ENCODE results near the gene ZCCHC7.

The ZCCHC7 gene

DNA sequence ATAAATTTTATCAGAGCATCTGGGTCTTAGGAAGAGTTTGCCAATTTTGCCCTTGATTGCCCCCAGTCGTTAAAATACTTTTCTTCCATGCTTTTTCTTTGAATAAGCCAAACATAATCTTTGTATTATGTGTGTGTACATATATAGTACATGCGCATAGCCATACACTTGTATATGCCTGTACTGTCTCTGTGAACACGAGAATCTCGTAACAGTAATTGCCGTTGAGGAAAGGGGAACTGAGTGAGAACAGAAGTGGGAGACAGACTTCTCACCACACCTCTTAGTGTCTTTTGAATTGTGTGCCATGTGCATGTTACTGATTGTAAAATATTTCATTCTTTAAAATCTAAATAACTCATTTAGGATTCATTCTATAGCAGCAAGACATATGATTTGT is 222.5 kb downstream of the ZCCHC7 start:
- DNase-seq, result no peak

DNA sequence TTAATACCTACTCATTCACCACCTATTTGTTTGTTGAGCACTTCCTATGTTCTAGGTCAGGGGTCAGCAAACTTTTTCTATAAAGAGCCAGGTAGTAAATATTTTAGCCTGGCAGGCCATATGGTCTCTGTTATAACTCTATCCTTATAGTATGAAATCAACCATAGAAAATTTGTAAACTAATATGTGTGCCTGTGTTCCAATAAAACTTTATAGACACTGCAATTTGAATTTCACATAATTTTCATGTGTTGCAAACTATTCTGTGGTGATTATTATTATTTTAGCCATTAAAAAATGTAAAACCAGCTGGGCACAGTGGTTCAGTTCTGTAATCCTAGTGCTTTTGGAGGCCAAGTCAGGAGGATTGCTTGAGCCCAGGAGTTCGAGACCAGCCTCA is 223.3 kb downstream of the ZCCHC7 start:
- no peak for DNase-seq

DNA sequence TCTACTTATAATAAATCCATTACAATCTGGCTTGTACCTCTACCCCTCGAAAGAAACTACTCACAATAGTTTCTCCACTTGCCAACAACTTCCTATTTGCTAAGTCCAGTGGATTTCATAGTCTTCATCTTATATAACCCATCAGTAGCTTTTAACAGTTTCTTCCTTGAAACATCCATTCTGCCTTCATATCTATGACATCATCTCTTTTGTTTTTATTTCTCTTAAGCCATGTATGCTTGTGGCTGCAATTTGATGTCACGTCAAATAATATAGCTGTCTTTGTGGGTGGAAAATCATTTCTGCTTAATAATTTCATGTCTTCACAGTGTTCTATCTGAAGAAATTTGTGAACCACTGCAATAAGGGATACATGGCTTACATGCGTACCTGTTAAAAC is 224.7 kb downstream of the ZCCHC7 start:
- no peak for DNase-seq

DNA sequence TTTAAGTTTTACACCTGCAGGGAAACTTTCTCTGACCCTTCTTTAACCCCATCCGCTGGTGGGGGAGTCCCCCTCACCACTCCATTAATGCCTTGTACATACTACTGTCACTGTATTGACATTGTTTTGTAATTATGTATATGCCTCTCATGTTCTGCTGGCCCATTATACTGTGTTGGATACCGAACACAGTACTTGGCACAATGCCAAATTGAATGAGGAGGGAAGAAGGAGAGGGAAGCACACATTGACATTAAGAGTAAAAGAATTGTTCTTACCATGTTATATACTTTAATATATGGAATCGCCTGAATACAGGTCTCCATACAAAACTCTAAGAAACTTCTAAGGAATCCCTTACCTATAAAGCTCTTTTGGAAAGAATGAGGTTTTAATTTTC is 228.5 kb downstream of the ZCCHC7 start:
- DNase-seq, result no peak

DNA sequence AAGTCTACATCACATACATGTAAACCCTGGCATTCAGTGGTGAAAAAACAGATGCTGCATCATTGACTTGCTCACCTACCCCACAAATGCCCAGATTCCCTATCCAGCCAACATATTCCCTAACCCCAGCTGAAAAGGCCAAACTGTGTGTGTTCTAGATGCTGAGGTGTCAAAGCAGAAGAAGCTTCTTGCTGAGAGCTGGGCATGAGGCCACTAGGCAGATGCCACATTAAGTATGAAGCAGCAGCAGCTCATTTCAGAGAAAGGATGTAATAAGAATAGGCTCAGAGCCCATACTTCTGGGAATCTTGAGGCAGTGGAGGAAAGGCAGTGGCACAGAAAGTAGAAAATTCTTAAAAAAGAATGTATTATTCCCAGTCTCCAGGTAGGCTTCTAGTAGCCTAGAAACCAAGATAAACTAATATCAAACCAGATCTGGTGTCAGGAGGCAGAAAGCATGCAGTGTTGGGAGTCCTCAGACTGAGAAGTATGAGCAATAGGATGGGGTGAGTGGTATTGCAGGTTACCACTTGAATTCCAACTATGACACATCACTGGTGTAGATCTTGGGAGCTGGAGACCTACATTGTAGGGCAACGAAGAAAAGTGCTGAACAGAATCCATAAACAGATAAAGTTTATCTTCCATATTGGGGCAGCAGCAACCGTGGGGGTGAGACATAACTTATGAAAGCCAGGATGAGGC is 230.3 kb downstream of the ZCCHC7 start:
- no peak for DNase-seq

DNA sequence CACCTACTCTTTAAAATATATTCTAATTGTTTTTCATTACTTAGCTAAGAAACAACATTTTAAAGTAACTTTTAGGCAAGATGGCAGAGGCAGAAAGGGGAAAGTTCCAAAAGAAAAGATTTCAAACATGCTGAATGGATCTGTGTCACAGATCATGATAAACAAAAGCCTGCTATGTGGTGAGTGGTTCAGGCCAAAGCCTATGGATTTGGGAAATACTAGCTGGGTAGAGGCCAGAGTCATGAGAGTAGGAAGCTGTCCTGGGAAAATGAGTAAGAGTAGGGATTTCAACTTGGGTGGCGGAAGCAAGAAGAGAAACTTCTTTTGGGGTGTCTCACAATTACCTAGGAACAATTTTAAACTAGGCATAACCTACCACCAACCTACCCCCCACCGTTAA is 233.4 kb downstream of the ZCCHC7 start:
- no peak for DNase-seq

DNA sequence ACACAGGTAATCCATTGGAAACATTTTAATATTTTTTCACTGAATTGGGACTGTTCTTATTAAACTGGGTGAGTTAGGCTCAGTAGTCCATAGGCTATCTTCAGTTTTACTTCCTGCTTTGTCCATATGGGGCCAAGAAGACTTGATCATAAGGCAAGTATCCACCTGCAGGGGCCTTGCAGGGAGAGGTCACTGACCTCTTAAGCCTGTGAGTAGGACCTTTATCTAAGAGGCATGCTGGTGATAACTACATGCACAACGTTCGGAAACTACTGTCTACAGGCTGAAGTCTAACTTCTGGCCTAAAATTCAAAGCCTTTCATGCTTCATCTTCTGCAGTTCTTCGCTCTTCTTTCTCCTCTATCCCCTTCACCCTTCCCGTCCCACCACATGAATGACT is 242.1 kb downstream of the ZCCHC7 start:
- DNase-seq, result no peak

DNA sequence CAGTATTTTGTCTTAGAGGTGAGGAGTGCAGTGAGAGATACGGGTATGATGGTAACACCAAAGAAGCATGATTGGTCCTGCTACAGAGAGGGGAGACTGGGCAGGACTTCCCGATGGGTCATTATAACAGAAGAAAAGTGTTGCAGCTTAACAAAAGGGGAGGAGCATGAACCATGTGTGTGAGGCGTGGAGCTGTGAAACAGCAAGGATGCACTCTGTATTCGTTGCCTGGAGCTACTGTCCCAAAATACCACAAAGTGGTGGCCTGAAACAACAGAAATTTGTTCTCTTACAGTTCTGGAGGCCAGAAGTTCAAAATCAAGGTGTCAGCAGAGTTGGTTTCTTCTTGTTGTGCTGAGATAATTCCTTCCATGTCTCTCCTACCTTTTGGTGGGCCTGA is 242.8 kb downstream of the ZCCHC7 start:
- DNase-seq, result no peak

DNA sequence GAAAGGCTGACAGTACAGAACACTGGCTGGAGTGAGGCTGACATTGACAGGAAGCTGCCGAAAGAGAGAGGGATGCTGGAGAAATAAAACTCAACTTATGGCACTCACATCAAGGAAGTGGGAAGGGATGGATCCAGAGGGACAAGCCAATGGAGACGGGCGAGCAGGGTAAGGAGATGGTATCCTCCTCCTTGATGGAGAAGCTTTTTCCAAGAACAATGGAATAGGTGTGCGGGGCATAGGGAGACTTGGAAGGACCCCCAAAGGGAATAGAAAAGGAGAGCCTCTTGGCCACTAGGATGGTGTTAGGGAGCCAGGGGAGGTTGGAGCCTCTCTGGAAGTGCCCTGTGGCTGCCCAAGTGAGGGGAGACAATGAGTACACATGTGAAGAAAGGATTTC is 243.8 kb downstream of the ZCCHC7 start:
- no peak for DNase-seq

DNA sequence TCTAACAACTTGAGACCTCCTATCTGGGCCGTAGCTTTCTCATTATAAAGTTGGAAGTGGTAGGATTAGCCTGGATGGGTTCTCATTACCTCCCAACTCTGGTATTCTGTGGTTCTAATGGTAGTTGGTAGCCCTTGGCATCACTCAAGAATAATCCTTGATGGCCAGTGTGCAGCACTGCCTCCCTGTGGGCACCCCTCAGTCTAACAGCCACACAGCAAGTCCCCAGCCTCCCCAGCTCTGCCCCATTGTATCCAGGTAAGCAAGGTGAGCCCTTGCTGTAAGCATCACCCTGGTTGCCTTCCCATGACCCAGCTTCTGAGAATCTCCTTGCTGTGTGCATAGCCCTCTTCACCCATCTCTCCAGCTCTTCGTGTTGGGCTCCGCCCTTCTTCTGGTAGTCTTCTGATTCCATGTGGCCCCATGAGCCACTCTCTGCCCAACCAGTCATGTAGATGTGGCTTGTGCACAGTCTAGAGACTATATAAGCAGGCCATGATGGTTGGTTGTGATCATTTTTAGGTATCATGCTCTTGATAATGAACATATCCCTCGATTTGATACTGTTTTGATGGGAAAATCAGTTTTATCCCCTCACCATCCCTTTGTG is 244.5 kb downstream of the ZCCHC7 start:
- no peak for DNase-seq

DNA sequence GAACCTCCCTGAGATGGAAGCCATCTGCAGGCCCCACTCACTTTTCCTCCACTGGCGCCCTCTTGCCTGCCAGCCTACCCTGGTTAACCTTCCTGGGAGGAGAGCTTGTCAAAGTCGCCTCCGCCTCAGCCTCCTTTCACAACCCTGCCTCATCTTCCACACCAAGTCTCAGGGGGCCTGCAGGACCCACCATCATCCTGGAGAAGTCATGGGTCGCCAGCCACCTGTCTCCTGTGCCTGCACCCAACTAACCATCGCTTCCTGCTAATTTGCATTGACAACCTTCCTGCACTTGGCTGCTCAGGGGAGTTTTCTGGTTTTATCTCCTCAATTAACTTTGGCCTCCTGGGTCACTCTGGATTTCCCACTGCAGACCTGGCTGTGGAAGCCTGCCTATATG is 249.3 kb downstream of the ZCCHC7 start:
- no peak for DNase-seq

DNA sequence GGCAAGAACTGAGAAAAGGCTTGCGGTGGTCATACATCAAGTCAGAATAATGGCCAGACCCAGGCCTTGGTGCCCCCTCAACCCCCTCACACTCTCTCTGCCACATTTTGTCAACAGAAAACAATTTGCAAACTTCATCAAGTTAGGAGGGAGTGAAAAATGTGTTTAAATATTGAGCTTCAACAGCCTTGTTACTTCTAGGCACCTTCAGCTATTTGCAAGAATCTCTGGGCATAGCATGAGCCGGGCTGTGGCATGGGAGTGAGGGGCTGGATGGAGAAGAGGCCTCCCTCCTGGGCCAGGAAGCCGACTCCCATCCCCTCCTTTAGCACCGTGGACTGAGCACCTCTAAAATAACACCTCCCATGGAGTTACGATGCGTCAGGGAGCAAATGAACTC is 249.9 kb downstream of the ZCCHC7 start:
- DNase-seq, result no peak

DNA sequence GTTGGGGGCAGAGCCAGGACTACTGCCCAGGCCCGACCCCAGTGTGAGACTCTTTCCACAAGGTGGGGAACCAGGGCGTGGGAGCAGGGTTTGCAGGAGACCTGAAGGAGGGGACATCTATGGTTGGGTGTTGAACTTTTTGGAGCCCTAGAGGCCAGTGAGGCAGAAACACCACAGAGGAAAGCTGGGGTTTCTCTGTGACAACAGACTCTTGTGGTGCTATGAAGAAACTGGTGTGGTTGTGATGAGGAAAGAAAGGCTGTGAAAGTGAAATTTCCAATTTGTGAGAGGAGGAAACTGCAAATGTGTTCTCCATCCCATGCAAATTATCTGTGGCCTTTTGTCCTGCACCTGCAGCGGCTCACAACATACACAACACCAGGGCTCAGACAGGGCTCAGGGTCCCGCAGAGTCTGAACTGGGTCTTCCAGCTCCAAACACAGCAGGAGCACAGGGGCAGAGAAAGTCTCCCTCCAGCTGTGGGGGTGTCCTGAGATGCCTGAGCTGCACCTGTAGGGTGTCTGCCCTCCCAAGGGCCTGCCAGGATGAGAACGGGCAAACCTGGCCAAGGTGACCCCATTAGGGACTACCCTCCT is 250.7 kb downstream of the ZCCHC7 start:
- no peak for DNase-seq

DNA sequence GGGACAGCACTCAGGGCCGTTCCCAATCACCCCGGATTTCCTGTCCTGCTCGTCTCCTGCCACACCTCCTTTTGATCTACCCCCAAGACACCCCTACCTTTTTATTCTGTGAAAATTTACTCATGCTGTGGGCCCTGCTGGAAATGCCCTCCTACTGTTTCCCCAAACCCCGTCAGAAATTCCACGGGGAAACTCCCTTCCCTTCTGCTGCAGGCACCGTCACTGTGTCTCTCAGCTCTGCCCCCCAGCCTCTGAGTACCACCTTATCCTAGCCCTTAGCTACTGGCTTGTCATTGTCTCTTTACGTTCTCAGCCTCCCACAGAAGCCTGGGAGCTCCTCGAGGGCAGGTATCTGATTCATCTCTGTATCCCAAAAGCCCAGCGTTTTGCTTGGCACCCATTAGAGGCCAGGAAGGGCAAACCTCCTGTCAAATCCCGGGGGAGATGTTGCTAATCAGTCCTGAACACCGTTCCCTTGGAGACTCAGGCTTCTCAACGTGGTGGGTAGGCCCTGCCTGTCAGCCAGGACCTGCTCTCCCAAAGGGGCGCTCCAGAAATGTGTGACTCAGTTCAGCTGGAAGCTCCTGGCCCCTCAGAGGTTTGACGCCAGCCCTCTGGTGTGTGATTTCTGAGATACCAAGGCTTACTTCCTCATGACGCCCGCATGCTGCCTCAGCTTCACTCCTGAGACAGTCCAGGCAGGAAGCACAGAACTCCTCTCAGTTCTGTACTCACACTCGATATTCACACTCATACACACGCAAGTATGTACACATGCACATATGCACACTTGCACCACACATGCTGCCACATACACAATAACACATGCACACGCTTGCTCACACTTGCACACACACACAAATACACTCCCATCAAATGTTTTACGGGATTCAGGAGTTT is 251.4 kb downstream of the ZCCHC7 start:
- DNase-seq, result no peak

DNA sequence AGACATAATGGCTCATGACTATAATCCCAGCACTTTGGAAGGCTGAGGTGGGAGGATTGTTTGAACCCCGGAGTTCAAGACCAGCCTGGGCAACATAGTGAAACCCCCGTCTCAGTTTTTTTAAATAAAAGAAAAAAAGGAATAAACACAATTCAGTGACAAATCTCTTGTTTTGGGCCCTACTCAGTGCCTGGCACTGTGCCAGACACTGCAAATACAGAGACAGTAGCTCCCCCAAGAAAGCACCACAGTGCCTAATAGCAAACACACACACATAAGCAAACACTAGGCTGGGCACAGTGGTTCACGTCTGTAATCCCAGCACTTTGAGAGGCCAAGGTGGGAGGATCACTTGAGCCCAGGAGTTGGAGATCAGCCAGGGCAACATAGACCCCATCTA is 252.5 kb downstream of the ZCCHC7 start:
- no peak for DNase-seq

DNA sequence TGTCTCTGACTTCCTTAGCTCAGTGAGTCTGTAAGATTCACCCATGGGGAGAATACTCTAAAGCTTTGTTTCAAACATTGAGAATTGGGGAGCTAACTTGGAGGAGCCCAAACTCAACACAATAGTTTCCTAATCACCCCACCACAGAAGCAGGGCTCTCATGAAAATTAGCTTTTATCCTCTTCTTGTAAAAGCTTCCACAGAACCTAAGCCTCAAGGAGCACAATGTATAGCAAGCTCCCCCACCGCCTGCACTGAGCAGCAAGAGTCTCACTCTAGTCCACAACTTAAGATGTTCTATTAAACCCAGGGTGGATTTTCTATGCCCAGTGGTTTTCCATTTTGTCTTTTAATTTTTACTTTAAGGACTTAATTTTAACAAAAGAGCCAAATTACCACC is 253.2 kb downstream of the ZCCHC7 start:
- no peak for DNase-seq

DNA sequence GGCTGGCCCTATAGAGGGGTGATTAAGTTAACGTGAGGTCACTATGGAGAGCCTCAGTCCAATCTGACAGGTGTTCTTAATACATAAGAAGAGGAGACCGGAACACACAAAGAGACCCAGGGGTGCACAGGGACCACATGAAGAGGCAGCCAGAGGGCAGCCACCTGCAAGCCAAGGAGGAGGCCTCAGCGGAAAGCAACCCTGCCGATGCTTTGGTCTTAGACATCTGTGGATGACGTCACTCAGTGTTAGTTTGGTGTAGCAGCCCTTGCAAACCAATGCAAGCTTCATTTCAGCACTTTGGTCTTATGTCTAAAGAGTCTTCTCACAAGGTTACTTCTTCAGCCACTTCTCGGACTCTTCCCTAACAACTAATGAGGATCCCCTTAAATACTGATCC is 254.5 kb downstream of the ZCCHC7 start:
- DNase-seq, result no peak

DNA sequence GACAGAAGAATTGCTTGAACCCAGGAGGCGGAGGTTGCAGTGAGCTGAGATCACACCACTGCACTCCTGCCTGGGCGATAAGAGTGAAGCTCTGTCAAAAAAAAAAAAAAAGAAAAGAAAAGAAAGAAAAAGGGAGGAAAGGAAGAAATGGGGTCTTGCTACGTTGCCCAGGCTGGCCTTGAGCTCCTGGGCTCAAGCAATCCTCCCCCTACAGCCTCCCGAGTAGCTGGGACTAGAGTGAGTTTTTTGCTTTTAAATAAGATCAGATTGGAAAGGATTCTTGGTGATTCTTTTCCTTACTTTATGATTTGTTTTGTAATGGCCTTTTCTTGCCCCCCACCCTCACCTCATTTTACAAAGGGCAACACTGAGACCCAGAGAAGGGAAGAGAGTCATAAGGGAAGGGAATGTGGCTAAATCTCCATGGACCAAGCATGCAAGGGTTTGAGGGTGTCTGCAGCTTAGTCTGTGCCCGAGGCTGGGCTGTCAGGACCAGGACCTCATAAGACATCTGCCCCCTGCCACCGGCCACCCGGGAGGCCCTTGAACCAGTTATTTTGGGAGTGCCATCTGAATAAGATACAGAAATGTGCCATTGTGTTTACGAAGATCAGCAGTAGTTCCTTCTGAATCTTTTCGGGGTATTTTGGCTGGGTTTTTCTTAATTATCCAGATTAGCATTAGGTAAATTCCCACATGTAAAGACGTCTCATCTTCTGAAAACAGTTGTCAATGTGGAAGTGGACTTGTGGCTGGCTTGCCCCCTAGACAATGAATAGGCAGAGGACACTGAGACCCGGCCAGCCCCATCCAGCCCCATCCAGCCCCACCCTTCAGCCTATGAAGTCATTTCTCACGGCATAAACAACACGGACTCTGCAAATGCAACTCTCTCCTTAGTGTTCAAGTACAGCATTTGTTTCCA is 257.6 kb downstream of the ZCCHC7 start:
- DNase-seq, result no peak

DNA sequence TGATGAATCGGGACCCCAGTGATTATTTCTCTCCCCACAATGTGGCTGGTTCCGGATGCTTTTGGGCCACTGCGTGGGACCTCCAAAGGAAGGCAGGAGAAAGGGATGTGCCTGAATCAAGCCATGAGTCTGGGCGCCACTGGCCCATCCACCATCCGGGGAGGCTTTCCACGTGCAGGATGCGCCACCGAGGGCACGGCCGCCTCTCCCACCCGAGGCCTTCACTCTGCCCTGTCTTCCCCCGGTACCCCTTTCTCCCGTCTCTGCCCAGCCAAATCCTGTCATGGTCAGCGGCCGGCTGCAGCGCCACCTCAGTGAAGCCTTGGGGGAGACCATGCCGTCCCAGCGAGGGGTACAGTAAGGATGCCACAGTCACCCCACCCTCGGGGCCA is 258.2 kb downstream of the ZCCHC7 start:
- no peak for DNase-seq

DNA sequence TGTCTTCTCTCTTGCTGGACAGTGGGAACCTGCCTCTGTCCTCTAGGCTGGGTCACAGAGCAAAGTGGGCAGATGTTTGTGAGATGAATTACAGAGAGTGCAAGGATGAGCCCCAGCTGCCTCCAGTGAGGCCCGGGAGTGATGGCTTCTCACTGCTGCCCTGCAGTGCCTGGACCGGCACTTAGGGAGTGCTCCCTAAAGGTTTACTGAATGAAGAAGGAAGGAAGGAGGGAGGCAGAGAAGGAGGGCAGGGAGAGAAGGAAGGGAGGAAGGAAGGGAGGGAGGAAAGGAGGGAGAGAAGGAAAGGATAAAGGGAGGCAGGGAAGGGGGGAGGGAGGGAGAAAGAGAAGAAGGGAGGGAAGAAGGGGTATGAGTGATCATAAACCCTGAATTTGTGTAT is 259.5 kb downstream of the ZCCHC7 start:
- DNase-seq, result no peak

DNA sequence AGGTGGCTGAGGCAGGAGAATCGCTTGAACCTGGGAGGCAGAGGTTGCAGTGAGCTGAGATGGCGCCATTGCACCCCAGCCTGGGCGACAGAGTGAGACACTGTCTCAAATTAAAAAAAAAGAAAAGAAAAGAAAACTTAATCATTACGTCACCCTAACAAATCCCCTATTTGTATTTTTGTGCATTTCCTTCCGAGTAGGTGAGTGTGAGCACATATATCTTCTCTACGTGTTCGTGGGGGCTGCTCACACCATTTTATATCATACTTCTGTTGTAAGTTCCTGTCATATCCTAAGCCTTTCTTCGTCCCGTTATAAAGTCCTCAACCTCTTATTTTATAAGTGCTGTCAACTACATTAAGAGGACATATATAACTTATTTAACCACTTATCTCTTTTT is 260.2 kb downstream of the ZCCHC7 start:
- no peak for DNase-seq

DNA sequence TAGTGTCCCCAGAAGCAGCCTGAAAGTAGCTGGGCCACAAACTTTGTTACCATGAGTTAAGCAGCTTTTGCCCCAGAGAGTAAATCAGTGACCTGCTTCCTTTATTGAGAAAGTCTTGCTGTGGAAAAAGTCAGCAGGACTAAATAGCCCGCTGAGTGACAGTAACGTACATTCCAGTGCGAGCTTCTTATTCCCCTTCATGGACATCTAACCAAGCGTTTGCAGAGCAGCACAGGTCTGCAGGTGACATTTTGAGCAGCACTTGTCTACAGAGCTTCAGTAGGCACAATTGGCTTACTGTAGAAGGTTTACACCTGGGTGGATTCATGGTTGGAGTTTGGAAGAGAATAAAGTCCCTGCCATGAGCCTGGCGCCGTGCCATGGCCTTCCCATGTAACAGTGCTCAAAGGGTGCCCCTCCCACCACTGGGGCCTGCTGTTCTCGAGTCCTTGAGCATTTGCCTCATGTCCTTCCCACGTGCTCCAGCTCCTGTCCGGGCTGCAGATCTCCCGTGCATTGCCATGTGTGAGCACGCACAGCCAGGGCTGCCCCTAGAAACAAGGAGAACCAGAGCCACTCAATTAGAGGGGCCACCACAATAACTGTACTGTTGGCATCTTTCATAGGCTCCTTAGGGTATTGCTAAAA is 260.8 kb downstream of the ZCCHC7 start:
- no peak for DNase-seq
